Osteoblast (primary cell): ENCODE measurements around the gene MEP1A. TPM values are rescaled to one million over a fixed set of nuclear protein-coding genes. Genes with fewer than 3 reads are reported as not detected.

ENCODE experiments used
- DNase-seq: peaks from one replicate; pipeline ENCODE4 v3.0.0; 2011; ENCODE audit warnings: low spot score, mixed read lengths; ENCODE audit not compliant: insufficient read length; ENCODE audit errors: missing footprints
- H2AFZ ChIP-seq: 2 replicates; pipeline ENCODE4 v1.6.0; 2011; ENCODE audit warnings: mild to moderate bottlenecking, low read length
- H3K27ac ChIP-seq: 2 replicates; pipeline ENCODE4 v1.5.1; 2011; ENCODE audit warnings: mild to moderate bottlenecking, low read depth, low read length, moderate library complexity
- H3K27me3 ChIP-seq: 2 replicates; pipeline ENCODE4 v1.6.0; 2012; ENCODE audit warnings: mild to moderate bottlenecking, control low read depth, inconsistent platforms, low read length, moderate library complexity; ENCODE audit not compliant: insufficient read depth
- H3K36me3 ChIP-seq: 2 replicates; pipeline ENCODE4 v1.5.1; 2011; ENCODE audit warnings: mild to moderate bottlenecking, low read length, control low read depth, moderate library complexity; ENCODE audit not compliant: insufficient read depth
- H3K4me1 ChIP-seq: 2 replicates; pipeline ENCODE4 v1.5.1; 2011; ENCODE audit warnings: mild to moderate bottlenecking, low read length, control low read depth, moderate library complexity; ENCODE audit not compliant: insufficient read depth
- H3K4me2 ChIP-seq: 2 replicates; pipeline ENCODE4 v1.6.0; 2011; ENCODE audit warnings: mild to moderate bottlenecking, low read length; ENCODE audit not compliant: insufficient read depth
- H3K4me3 ChIP-seq: fragments of 200-600 bp; sonication (generic); 3 replicates; pipeline ENCODE4 v1.5.1; 2012; ENCODE audit warnings: mild to moderate bottlenecking, low read length, inconsistent platforms; ENCODE audit not compliant: insufficient read depth
- H3K79me2 ChIP-seq: 2 replicates; pipeline ENCODE4 v1.6.0; 2012; ENCODE audit warnings: mild to moderate bottlenecking, low read length, control low read depth, inconsistent platforms; ENCODE audit not compliant: insufficient read depth
- H3K9me3 ChIP-seq: 2 replicates; pipeline ENCODE4 v1.5.1; 2011; ENCODE audit warnings: low read depth, low read length, control low read depth
- H4K20me1 ChIP-seq: 2 replicates; pipeline ENCODE4 v1.6.0; 2012; ENCODE audit warnings: mild to moderate bottlenecking, low read length, control low read depth; ENCODE audit not compliant: insufficient read depth
- CTCF ChIP-seq: IDR thresholded peaks from 2 replicates; pipeline ENCODE4 v1.5.1; 2011; ENCODE audit warnings: mild to moderate bottlenecking, low read depth, low read length, moderate library complexity; ENCODE audit errors: extremely low read depth
- total RNA-seq: library from RNA; depleted of rRNA; stranded (reverse); fragments of >200 nt; gene quantifications from 2 replicates; pipeline ENCODE4 v1.2.3, GENCODE V29; 2012

Gene MEP1A
- total RNA-seq, 1 donor: not detected

- Histone ChIP-seq H3K4me3 (no peak overlapping the region), H3K4me1 (no peaks in the 10 kb centered on the region), H3K27ac (no peak overlapping the region), H3K79me2 (no peaks in the 10 kb centered on the region), H3K4me2 (no peak overlapping the region), H3K9me3 (no peaks in the 10 kb centered on the region), H3K27me3 (no peaks in the 10 kb centered on the region), H2AFZ (no peak overlapping the region), H4K20me1 (no peaks in the 10 kb centered on the region), H3K36me3 (no peaks in the 10 kb centered on the region)
- DNase-seq: no peak
- TF ChIP-seq CTCF: no peak
Observed at GRCh38 chr6:46755865-46756264, 37.3 kb upstream of the MEP1A start.

GRCh38 chr6:46756469-46757213, 36.5 kb upstream of the MEP1A start:
- Histone ChIP-seq H3K4me1 (no peaks in the 10 kb centered on the region), H3K4me2 (no peak overlapping the region), H3K79me2 (no peaks in the 10 kb centered on the region), H3K27me3 (no peaks in the 10 kb centered on the region), H3K4me3 (no peak overlapping the region), H3K9me3 (no peaks in the 10 kb centered on the region), H4K20me1 (no peaks in the 10 kb centered on the region), H3K27ac (no peak overlapping the region), H2AFZ (no peak overlapping the region), H3K36me3 (no peaks in the 10 kb centered on the region)
- DNase-seq: no peak
- no peak for TF ChIP-seq CTCF

GRCh38 chr6:46757214-46757596, 36.0 kb upstream of the MEP1A start:
- Histone ChIP-seq H3K4me1 (no peaks in the 10 kb centered on the region), H3K27ac (no peak overlapping the region), H3K27me3 (no peaks in the 10 kb centered on the region), H2AFZ (no peak overlapping the region), H3K4me2 (no peak overlapping the region), H3K79me2 (no peaks in the 10 kb centered on the region), H4K20me1 (no peaks in the 10 kb centered on the region), H3K36me3 (no peaks in the 10 kb centered on the region), H3K4me3 (no peak overlapping the region), H3K9me3 (no peaks in the 10 kb centered on the region)
- TF ChIP-seq CTCF: no peak
- DNase-seq: no peak

- DNase-seq: no peak
- Histone ChIP-seq H3K27me3 (no peaks in the 10 kb centered on the region), H3K36me3 (no peaks in the 10 kb centered on the region), H3K4me1 (no peaks in the 10 kb centered on the region), H3K4me3 (no peak overlapping the region), H3K79me2 (no peaks in the 10 kb centered on the region), H3K4me2 (no peak overlapping the region), H3K9me3 (no peaks in the 10 kb centered on the region), H3K27ac (no peak overlapping the region), H4K20me1 (no peaks in the 10 kb centered on the region), H2AFZ (no peak overlapping the region)
- TF ChIP-seq CTCF: no peak
Observed at GRCh38 chr6:46758960-46759753, 34.0 kb upstream of the MEP1A start.
